Psoas muscle (tissue), 8 donors: Measurements from ENCODE around the gene PYCARD. TPM values are rescaled to one million over a fixed set of nuclear protein-coding genes. Genes with fewer than 3 reads are reported as not detected.

Experiments used
- ATAC-seq, 4 donors: fragments of 200-7000 bp; cut with Tn5 transposase; one replicate each; pipeline ENCODE4 v1.9.1; 2020; ENCODE audit warnings: moderate library complexity in 3 of 4, mild to moderate bottlenecking in 2 of 4
- DNase-seq, 2 donors: peaks; one replicate each; pipeline ENCODE4 v3.0.0-alpha.2; 2020
- H3K27ac ChIP-seq: fragments of 200-600 bp; one replicate; pipeline ENCODE4 v1.8.0; 2022
- H3K27me3 ChIP-seq, 3 donors: fragments of 200-600 bp in 1 of 3; one replicate each; pipeline versions ENCODE4 v1.6.1 to v1.8.0; 2013 to 2022; ENCODE audit warnings: low read length in 2 of 3, mild to moderate bottlenecking in 2 of 3, moderate library complexity in 1 of 3; ENCODE audit not compliant: insufficient read depth in 3 of 3
- H3K36me3 ChIP-seq, 2 donors: fragments of 200-600 bp in 1 of 2; one replicate each; pipeline versions ENCODE4 v1.6.1 to v1.8.0; 2013 to 2022; ENCODE audit warnings: low read depth in 1 of 2, mild to moderate bottlenecking in 1 of 2, moderate library complexity in 1 of 2; ENCODE audit not compliant: insufficient read depth in 1 of 2
- H3K4me1 ChIP-seq: fragments of 200-600 bp; one replicate; pipeline ENCODE4 v1.8.0; 2022
- H3K4me3 ChIP-seq: fragments of 200-600 bp; one replicate; pipeline ENCODE4 v1.8.0; 2022; ENCODE audit warnings: mild to moderate bottlenecking
- H3K9me3 ChIP-seq: fragments of 200-600 bp; one replicate; pipeline ENCODE4 v1.8.0; 2022
- CTCF ChIP-seq: fragments of 200-600 bp; IDR thresholded peaks from one replicate; pipeline ENCODE4 v1.8.0; 2022; ENCODE audit warnings: antibody characterized with exemption
- WGBS, 3 donors: extraction: QIAGEN DNeasy Blood & Tissue Kit; methylation state at CpG; one replicate each; pipeline versions ENCODE4 v1.1.6 to v1.1.7; 2013; 5-methylcytosine and 5-hydroxymethylcytosine counted together
- intact Hi-C, 2 donors: fragments of 100-400 bp; cut with DNase I; formaldehyde crosslinking; loops; one replicate each; pipeline versions ENCODE4 v1.11.0 to v1.14.2; 2022
- polyA plus RNA-seq, 3 donors: library from polyadenylated mRNA; stranded (reverse); fragments of 200-250 nt; gene quantifications; one replicate each; pipeline ENCODE4 v1.2.3, GENCODE V29; 2013
- total RNA-seq, 4 donors: library from RNA; stranded (reverse); fragmentation: NEBNext Ultra II Directional in 2 of 4; extraction: Animal tissue kit (Norgen Biotek cat#: 25700) in 2 of 4; gene quantifications; one replicate each; pipeline versions ENCODE4 v1.2.1 to v1.2.4, GENCODE V29; 2021 to 2023
- donor health status: healthy with polysubstance abuse.
- donor health status: DM: no; HTN: no; CAD: no; lungs with moderate emphysema.
- donor health status: Bipolar disorder and iron deficiency.
- donor health status: healthy.
- donor health status: DM: yes; HTN: yes; CAD: no.
- donor health status: DM: no; HTN: no; CAD: no.
- donor health status: DM: no; HTN: no; CAD: no.
- donor health status: DM: yes; HTN: yes; CAD: no.

PYCARD gene
- total and polyA plus RNA-seq, 7 donors = 2.1 to 4.9 (median 3.1) TPM

GRCh38 chr16:31223044-31223443 is 20.5 kb upstream of the PYCARD start:
- TF ChIP-seq CTCF = no peak
- Histone ChIP-seq H3K27ac (no peak overlapping the region), H3K27me3 (no peaks in the 10 kb centered on the region), H3K9me3 (no peaks in the 10 kb centered on the region), H3K4me3 (no peak overlapping the region), H3K4me1 (peaks cover 19% of the 10 kb centered on the region), H3K36me3 (peaks cover 3 to 63% of the 10 kb centered on the region in 2 donors)
- no peak for DNase-seq
- 88 to 90% (median 89%) methylated on average over 5 of the region's 5 CpGs for WGBS, 3 donors
- intact Hi-C loops = no loop called here
- ATAC-seq = no peak

- DNase-seq = no peak
- 50 to 57% (median 56%) methylated on average over 12 of the region's 12 CpGs for WGBS, 3 donors
- H3K27me3 ChIP-seq = no peaks in the 10 kb centered on the region
- no peak for TF ChIP-seq CTCF
- intact Hi-C loops = no loop called here
- peaks cover 31% of the 10 kb centered on the region for H3K4me1 ChIP-seq
- H3K36me3 ChIP-seq = peaks cover 3 to 64% of the 10 kb centered on the region in 2 donors
- H3K27ac ChIP-seq = peak overlapping the region; percentile 36
- H3K9me3 ChIP-seq = no peaks in the 10 kb centered on the region
- no peak overlapping the region for H3K4me3 ChIP-seq
- ATAC-seq = peak; percentile 30 to 44 (median 31)
These were observed 19.0 kb upstream of the PYCARD start for GRCh38 chr16:31221357-31222160.

- no peak for TF ChIP-seq CTCF
- no peaks in the 10 kb centered on the region for H3K9me3 ChIP-seq
- H3K36me3 ChIP-seq = peaks cover 0 to 50% of the 10 kb centered on the region in 2 donors
- 88 to 90% (median 89%) methylated on average over 15 of the region's 15 CpGs for WGBS, 3 donors
- H3K27me3 ChIP-seq = no peaks in the 10 kb centered on the region
- ATAC-seq (no peak), DNase-seq (no peak)
- H3K27ac ChIP-seq = no peak overlapping the region
- no peak overlapping the region for H3K4me3 ChIP-seq
- intact Hi-C loops = loop anchor here (5.0 to 10.0 kb wide), 4 partner anchors 37 to 236 kb away; partner anchors contain the start of genes ARMC5 (in 1 of the 2), FUS (in 1 of the 2) and ZNF843 (in 1 of the 2)
- peaks cover 41% of the 10 kb centered on the region for H3K4me1 ChIP-seq
These were observed 16.7 kb upstream of the PYCARD start for GRCh38 chr16:31219154-31219741.

GRCh38 chr16:31217136-31217530 is 14.6 kb upstream of the PYCARD start:
- Histone ChIP-seq H3K27me3 (no peaks in the 10 kb centered on the region), H3K4me1 (peaks cover 52% of the 10 kb centered on the region), H3K36me3 (peaks cover 0 to 34% of the 10 kb centered on the region in 2 donors), H3K27ac (peak overlapping the region; percentile 99), H3K9me3 (no peaks in the 10 kb centered on the region), H3K4me3 (peak overlapping the region; percentile 89)
- intact Hi-C loops = loop anchor here (5.0 to 10.0 kb wide), 4 partner anchors 35 to 238 kb away; partner anchors contain the start of genes ARMC5 (in 1 of the 2), FUS (in 1 of the 2) and ZNF843 (in 1 of the 2)
- 42 to 50% (median 44%) methylated on average over 4 of the region's 4 CpGs for WGBS, 3 donors
- no peak for TF ChIP-seq CTCF
- no peak for ATAC-seq
- DNase-seq = no peak
